H9 (cell line): ENCODE results near the gene GALNT9. TPM values are rescaled to one million over a fixed set of nuclear protein-coding genes. Genes with fewer than 3 reads are reported as not detected.

Experiments used
- DNase-seq: peaks from one replicate; pipeline ENCODE4 v3.0.0-alpha.2; 2017
- H2AFZ ChIP-seq: one replicate; pipeline ENCODE4 v1.6.1; 2013; ENCODE audit warnings: mild to moderate bottlenecking, low read length, control low read depth, moderate library complexity
- H2AK5ac ChIP-seq: 2 replicates; pipeline ENCODE4 v1.6.1; 2013; ENCODE audit warnings: low read length, control low read depth, mixed read lengths; ENCODE audit not compliant: insufficient read length
- H2BK120ac ChIP-seq: one replicate; pipeline ENCODE4 v1.6.1; 2013; ENCODE audit warnings: low read depth, mild to moderate bottlenecking, low read length, control low read depth, inconsistent platforms; ENCODE audit not compliant: poor library complexity, severe bottlenecking
- H2BK12ac ChIP-seq: 2 replicates; pipeline ENCODE4 v1.6.1; 2013; ENCODE audit warnings: low read length, control low read depth, mixed read lengths, low read depth; ENCODE audit not compliant: insufficient read length
- H2BK15ac ChIP-seq: 2 replicates; pipeline ENCODE4 v1.6.1; 2013; ENCODE audit warnings: low read depth, low read length, control low read depth
- H2BK20ac ChIP-seq: one replicate; pipeline ENCODE4 v1.6.1; 2013; ENCODE audit warnings: low read depth, mild to moderate bottlenecking, low read length, control low read depth, inconsistent platforms; ENCODE audit not compliant: poor library complexity, severe bottlenecking
- H2BK5ac ChIP-seq: 2 replicates; pipeline ENCODE4 v1.6.1; 2013; ENCODE audit warnings: low read length, control low read depth, mixed read lengths; ENCODE audit not compliant: insufficient read length
- H3K14ac ChIP-seq: 2 replicates; pipeline ENCODE4 v1.6.1; 2013; ENCODE audit warnings: low read length, control low read depth; ENCODE audit not compliant: insufficient read depth
- H3K18ac ChIP-seq: 2 replicates; pipeline ENCODE4 v1.6.1; 2013; ENCODE audit warnings: low read depth, mild to moderate bottlenecking, mixed read lengths, low read length, control low read depth; ENCODE audit not compliant: insufficient read length
- H3K23ac ChIP-seq: 2 replicates; pipeline ENCODE4 v1.6.1; 2013; ENCODE audit warnings: low read length, control low read depth, mixed read lengths, low read depth; ENCODE audit not compliant: insufficient read length
- H3K23me2 ChIP-seq: 2 replicates; pipeline ENCODE4 v1.6.1; 2013; ENCODE audit warnings: low read depth, mild to moderate bottlenecking, mixed read lengths, low read length, control low read depth; ENCODE audit not compliant: insufficient read length, poor library complexity, severe bottlenecking
- H3K27ac ChIP-seq: 2 replicates; pipeline ENCODE4 v1.5.1; 2013; ENCODE audit warnings: low read length, control low read depth, mixed read lengths, low read depth; ENCODE audit not compliant: insufficient read length
- H3K27me3 ChIP-seq: 2 replicates; pipeline ENCODE4 v1.6.1; 2013; ENCODE audit warnings: low read length, control low read depth, inconsistent platforms; ENCODE audit not compliant: insufficient read depth
- H3K4ac ChIP-seq: 2 replicates; pipeline ENCODE4 v1.6.1; 2013; ENCODE audit warnings: low read depth, mild to moderate bottlenecking, control low read depth, inconsistent platforms, low read length, moderate library complexity
- H3K4me1 ChIP-seq: 2 replicates; pipeline ENCODE4 v1.6.1; 2013; ENCODE audit warnings: low read length, control low read depth, inconsistent platforms; ENCODE audit not compliant: insufficient read depth
- H3K4me2 ChIP-seq: 2 replicates; pipeline ENCODE4 v1.6.1; 2013; ENCODE audit warnings: low read length, control low read depth, mixed read lengths; ENCODE audit not compliant: insufficient read length, insufficient read depth
- H3K56ac ChIP-seq: 2 replicates; pipeline ENCODE4 v1.6.1; 2013; ENCODE audit warnings: low read depth, mild to moderate bottlenecking, mixed read lengths, low read length, control low read depth; ENCODE audit not compliant: insufficient read length
- H3K79me1 ChIP-seq: 2 replicates; pipeline ENCODE4 v1.6.1; 2013; ENCODE audit warnings: low read depth, mild to moderate bottlenecking, moderate library complexity, low read length, control low read depth, inconsistent platforms; ENCODE audit not compliant: insufficient read depth, poor library complexity, severe bottlenecking
- H3K79me2 ChIP-seq: 2 replicates; pipeline ENCODE4 v1.6.1; 2013; ENCODE audit warnings: low read length, control low read depth, inconsistent platforms; ENCODE audit not compliant: insufficient read depth
- H3K9ac ChIP-seq: 2 replicates; pipeline ENCODE4 v1.6.1; 2013; ENCODE audit warnings: low read length, control low read depth, mixed read lengths; ENCODE audit not compliant: insufficient read length; ENCODE audit errors: extremely low read depth
- H3K9me3 ChIP-seq: one replicate; pipeline ENCODE4 v1.6.1; 2013; ENCODE audit warnings: low read depth, low read length, inconsistent platforms; ENCODE audit not compliant: control insufficient read depth
- H3T11ph ChIP-seq: one replicate; pipeline ENCODE4 v1.6.1; 2013; ENCODE audit warnings: mild to moderate bottlenecking, low read length, control low read depth, inconsistent platforms
- H4K20me1 ChIP-seq: one replicate; pipeline ENCODE4 v1.6.1; 2013; ENCODE audit not compliant: control insufficient read depth, insufficient read length, insufficient read depth
- H4K5ac ChIP-seq: 2 replicates; pipeline ENCODE4 v1.6.1; 2013; ENCODE audit warnings: low read depth, mild to moderate bottlenecking, mixed read lengths, low read length, control low read depth; ENCODE audit not compliant: insufficient read length
- H4K8ac ChIP-seq: replicated peaks from 2 replicates; pipeline ENCODE4 v1.6.1; 2013; ENCODE audit warnings: low read length, control low read depth, mixed read lengths, low read depth; ENCODE audit not compliant: insufficient read length
- H4K91ac ChIP-seq: 2 replicates; pipeline ENCODE4 v1.6.1; 2013; ENCODE audit warnings: low read depth, mild to moderate bottlenecking, moderate library complexity, mixed read lengths, low read length, control low read depth; ENCODE audit not compliant: insufficient read length
- H3K27ac Mint-ChIP-seq, 3 experiments: 2 replicates in 2 of 3; 3 replicates in 1 of 3; pipeline ENCODE4 v1.8.0; 2020 to 2021; ENCODE audit warnings: mixed read lengths in 3 of 3, mild to moderate bottlenecking in 1 of 3, moderate library complexity in 1 of 3
- H3K27me3 Mint-ChIP-seq: 2 replicates; pipeline ENCODE4 v1.8.0; 2021; ENCODE audit warnings: low read depth, mild to moderate bottlenecking, moderate library complexity, mixed read lengths
- H3K36me3 Mint-ChIP-seq, 3 experiments: 2 replicates in 2 of 3; 3 replicates in 1 of 3; pipeline ENCODE4 v1.8.0; 2020 to 2021; ENCODE audit warnings: low read depth in 3 of 3, mixed read lengths in 3 of 3; ENCODE audit not compliant: insufficient read depth in 1 of 3
- H3K4me1 Mint-ChIP-seq, 2 experiments: 2 replicates each; pipeline ENCODE4 v1.8.0; 2020; ENCODE audit warnings: mixed read lengths in 2 of 2
- H3K4me3 Mint-ChIP-seq, 2 experiments: 2 replicates in 1 of 2; 3 replicates in 1 of 2; pipeline ENCODE4 v1.8.0; 2020 to 2021; ENCODE audit warnings: mild to moderate bottlenecking in 2 of 2, mixed read lengths in 2 of 2, moderate library complexity in 1 of 2
- H3K9me3 Mint-ChIP-seq, 2 experiments: 2 replicates in 1 of 2; 3 replicates in 1 of 2; pipeline ENCODE4 v1.8.0; 2020; ENCODE audit warnings: mild to moderate bottlenecking in 2 of 2, mixed read lengths in 2 of 2, moderate library complexity in 1 of 2
- WGBS: extraction: QIAGEN DNeasy Blood & Tissue Kit; methylation state at CpG from one replicate; pipeline ENCODE4 v1.1.7; 2013; ENCODE audit warnings: missing lambda C conversion rate, low lambda C conversion rate, mixed read lengths; ENCODE audit not compliant: insufficient read length; ENCODE audit errors: extremely low coverage; 5-methylcytosine and 5-hydroxymethylcytosine counted together
- total RNA-seq: library from RNA; stranded (reverse); gene quantifications from 2 replicates; pipeline ENCODE4 v1.2.1, GENCODE V29; 2021
- TF ChIP-seq, protein P1 (sequence below): fragments of 200-600 bp; sonication (generic); conservative IDR thresholded peaks from 3 replicates; pipeline ENCODE4 v1.8.0; 2021; ENCODE audit warnings: antibody characterized with exemption, mild to moderate bottlenecking

Gene GALNT9
- total RNA-seq, 1 experiment from 2014 or later, result 0.35 TPM

DNA sequence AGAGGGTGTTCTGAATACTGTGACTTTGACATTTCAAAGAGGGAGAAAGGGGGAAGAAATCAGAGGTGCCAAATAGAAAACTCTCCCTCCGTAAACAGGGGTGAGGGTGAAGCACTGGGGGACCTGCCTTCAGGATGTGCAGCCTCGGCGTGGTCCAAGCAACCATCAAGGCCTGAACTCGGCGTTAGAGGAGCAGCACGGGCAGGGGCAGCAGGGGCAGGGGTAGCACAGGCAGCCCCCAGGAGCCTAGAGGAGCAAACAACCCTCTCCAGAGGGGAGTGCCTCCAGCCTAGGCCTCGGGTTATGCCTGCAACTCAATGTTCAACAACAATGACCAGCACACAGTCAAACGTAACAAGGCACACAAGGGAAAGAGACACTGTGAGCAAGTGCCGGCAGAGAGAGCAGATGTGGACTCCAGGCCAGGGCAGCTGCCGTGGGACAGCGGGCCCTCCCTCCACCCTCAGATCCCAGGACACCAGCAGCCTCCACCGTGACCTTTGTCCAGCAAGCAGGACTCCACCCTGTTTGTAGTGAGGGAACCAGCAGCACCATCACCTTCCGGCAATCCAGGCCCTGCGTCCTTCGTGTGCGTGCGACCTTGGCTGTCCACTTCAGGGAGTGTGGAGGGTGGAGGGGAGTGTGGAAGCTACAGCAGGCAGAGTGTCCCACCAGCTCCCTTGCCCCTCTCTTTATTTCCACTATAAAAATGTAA, 18.0 kb downstream of the GALNT9 start:
- Histone ChIP-seq H4K20me1 (no peaks in the 10 kb centered on the region), H2BK5ac (no peak overlapping the region), H3K23ac (no peak overlapping the region), H3K4me2 (no peak overlapping the region), H3K79me2 (no peaks in the 10 kb centered on the region), H3K4ac (no peak overlapping the region), H3K14ac (no peak overlapping the region), H2AFZ (no peak overlapping the region), H3K27ac (no peak overlapping the region), H4K8ac (no peak overlapping the region), H2AK5ac (no peak overlapping the region), H2BK20ac (no peak overlapping the region), H2BK12ac (no peak overlapping the region), H4K5ac (no peak overlapping the region), H2BK120ac (no peak overlapping the region), H2BK15ac (no peak overlapping the region), H3K23me2 (no peaks in the 10 kb centered on the region), H3K18ac (no peak overlapping the region), H3K4me1 (no peaks in the 10 kb centered on the region), H3K9ac (no peak overlapping the region), H3K27me3 (no peaks in the 10 kb centered on the region; the same call in 1 of the 2 replicates), H4K91ac (no peak overlapping the region), H3K56ac (no peak overlapping the region), H3T11ph (no peak overlapping the region), H3K79me1 (no peaks in the 10 kb centered on the region), H3K9me3 (peaks cover 6% of the 10 kb centered on the region)
- Mint-ChIP-seq H3K4me1 (no peaks in the 10 kb centered on the region), H3K27ac (no peak overlapping the region), H3K4me3 (no peak overlapping the region), H3K27me3 (peaks cover 83% of the 10 kb centered on the region), H3K36me3 (peaks cover 0 to 5% (median 0%) of the 10 kb centered on the region in 3 experiments; a peak in 2 of 7 replicates), H3K9me3 (peaks cover 14 to 17% of the 10 kb centered on the region in 2 experiments; a peak in 4 of 5 replicates)
- WGBS, result no CpG with 5 or more reads among the region's 17 CpGs
- no peak for DNase-seq
- TF ChIP-seq, protein P1, sequence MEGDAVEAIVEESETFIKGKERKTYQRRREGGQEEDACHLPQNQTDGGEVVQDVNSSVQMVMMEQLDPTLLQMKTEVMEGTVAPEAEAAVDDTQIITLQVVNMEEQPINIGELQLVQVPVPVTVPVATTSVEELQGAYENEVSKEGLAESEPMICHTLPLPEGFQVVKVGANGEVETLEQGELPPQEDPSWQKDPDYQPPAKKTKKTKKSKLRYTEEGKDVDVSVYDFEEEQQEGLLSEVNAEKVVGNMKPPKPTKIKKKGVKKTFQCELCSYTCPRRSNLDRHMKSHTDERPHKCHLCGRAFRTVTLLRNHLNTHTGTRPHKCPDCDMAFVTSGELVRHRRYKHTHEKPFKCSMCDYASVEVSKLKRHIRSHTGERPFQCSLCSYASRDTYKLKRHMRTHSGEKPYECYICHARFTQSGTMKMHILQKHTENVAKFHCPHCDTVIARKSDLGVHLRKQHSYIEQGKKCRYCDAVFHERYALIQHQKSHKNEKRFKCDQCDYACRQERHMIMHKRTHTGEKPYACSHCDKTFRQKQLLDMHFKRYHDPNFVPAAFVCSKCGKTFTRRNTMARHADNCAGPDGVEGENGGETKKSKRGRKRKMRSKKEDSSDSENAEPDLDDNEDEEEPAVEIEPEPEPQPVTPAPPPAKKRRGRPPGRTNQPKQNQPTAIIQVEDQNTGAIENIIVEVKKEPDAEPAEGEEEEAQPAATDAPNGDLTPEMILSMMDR, result no peak
